ENCODE results near the gene TCF7L2.

- TF ChIP-seq, protein P1, sequence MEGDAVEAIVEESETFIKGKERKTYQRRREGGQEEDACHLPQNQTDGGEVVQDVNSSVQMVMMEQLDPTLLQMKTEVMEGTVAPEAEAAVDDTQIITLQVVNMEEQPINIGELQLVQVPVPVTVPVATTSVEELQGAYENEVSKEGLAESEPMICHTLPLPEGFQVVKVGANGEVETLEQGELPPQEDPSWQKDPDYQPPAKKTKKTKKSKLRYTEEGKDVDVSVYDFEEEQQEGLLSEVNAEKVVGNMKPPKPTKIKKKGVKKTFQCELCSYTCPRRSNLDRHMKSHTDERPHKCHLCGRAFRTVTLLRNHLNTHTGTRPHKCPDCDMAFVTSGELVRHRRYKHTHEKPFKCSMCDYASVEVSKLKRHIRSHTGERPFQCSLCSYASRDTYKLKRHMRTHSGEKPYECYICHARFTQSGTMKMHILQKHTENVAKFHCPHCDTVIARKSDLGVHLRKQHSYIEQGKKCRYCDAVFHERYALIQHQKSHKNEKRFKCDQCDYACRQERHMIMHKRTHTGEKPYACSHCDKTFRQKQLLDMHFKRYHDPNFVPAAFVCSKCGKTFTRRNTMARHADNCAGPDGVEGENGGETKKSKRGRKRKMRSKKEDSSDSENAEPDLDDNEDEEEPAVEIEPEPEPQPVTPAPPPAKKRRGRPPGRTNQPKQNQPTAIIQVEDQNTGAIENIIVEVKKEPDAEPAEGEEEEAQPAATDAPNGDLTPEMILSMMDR (IDR thresholded peaks at IDR 0.05; ENCODE audit: poor library complexity, severe bottlenecking) = no peak
- TF ChIP-seq RAD21 (conservative IDR thresholded peaks at IDR 0.05) = no peak
- TF ChIP-seq EP300 (conservative IDR thresholded peaks at IDR 0.05; ENCODE audit: poor library complexity, severe bottlenecking) = no peak
- no peak for TF ChIP-seq TAF1 (IDR thresholded peaks at IDR 0.05; ENCODE audit: low read depth)
- TF ChIP-seq REST (IDR thresholded peaks at IDR 0.05; ENCODE audit: borderline replicate concordance) = no peak
These were observed 52.4 kb downstream of the TCF7L2 start for GRCh38 chr10:113002449-113002777.
